Stimulated activated CD8-positive, alpha-beta memory T cell treated with anti-CD3 and anti-CD28 coated beads, Interleukin-12 subunit alpha, Interleukin-12 subunit beta, amount 100 ng/mL, for 1 hour (primary cell): ENCODE measurements around the gene B3GLCT.

Experiments
- DNase-seq: peaks from one replicate; pipeline ENCODE4 v3.0.0-alpha.2; 2020; ENCODE audit warnings: low read depth

B3GLCT gene

DNA sequence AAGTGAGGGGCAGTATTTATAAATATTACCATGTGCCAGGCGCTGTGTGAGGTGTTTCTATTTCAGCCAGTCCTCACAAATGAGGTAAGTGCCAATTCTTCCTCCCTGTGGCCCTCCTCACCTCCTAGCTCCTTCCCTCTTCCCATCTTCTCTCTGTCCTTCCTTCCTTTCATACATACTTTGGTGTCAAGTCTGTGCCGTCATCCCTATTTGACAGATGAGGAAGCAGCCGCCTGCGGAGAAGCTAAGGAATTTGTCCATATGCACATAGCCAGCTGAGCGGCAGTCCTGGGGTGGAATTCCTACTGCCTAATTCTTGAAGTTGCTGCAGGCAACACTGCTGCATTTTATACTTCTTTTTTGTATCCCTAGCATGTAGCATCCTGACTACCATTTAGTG is 150.8 kb downstream of the B3GLCT start:
- DNase-seq = no peak

DNA sequence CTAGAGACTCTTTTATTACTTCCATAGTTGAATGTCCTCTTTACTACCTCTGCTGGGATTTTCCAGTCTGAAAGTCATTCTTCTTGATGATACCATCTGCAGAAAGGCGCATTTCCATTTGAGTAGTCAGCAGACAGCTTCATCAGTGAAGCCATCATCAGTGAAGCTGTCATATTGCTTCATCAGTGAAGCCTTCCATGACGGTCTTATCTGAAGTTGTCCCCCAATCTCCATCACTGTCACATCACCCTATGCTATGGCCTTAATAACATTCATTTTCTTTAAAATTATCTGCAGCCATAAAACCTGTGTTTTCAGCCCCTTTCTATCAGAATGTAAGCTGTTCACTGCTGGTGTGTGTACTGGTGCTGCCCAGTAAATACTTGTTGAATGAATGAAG is 151.6 kb downstream of the B3GLCT start:
- DNase-seq = no peak

DNA sequence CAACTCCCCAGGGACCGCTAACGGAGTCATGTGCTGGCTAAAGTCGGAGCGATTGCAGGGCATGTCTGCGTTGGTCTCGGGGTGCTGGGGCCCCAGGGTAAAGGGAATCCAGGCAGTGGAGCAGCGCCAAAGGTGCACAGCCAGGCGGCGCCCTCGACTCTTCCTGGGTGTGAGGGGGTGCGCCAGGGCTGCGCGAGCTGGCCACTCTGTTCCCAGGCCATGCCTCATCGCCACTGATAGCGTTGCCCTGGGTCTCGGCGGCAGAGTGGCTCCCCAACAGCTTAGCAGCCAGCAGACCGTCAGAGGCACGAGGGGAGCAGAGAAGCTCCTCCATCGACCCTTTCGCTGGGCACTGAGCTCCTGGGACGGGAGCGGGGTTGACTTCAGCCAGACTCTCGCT is 152.7 kb downstream of the B3GLCT start:
- no peak for DNase-seq

DNA sequence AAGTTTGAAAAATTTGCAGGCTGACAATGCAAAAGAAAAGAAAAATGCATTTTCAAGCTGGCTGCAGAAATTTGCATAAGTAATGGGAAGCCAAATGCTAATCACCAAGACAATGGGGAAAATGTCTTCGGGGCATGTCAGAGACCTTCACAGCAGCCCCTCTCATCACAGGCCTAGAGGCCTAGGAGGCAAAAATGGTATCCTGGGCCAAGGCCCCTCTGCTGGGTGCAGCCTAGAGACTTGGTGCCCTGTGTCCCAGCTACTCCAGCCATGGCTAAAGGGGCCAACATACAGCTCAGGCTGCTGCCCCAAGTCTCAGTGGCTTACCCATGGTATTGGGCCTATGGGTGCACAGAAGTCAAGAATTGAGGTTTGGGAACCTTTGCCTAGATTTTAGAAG is 155.2 kb downstream of the B3GLCT start:
- DNase-seq = no peak

DNA sequence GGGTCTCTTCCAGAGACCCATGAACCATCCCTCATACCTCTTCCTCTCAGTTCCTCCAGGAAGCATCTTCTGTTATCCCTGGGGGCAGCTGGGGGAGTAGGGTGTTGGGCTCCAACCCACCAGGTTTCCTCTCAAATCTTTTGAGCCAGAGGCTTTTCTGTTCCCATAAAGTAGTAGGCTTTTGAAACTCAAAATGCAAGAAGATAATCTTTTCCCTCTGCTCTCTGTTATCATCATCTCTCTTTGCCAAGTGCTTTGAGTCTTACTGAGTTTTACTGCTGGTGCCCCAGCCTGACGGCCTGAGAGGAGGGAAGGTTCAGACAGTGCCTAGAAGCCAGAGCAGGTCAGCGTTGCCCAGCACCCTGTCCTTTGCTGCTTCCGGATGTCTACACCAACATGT is 157.2 kb downstream of the B3GLCT start:
- DNase-seq = no peak

DNA sequence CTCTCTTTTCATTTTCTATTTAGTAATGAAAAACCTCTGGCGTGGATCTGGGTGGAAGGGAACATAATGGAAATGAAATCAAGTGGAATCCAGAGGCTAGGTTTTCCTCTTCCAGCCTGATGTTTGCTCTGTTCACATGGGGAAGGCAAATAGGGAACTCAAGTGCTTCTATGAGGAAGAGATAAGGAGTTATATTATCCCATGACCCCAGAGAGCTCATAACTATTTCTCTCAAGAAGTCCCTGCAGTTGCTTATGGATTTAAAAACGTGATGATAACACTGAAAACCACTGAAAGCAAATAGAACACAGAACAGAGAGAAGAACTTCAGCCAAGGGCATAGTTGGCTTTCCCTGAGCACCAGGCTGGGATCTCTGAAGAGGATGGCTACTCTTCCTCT is 157.8 kb downstream of the B3GLCT start:
- DNase-seq = no peak

DNA sequence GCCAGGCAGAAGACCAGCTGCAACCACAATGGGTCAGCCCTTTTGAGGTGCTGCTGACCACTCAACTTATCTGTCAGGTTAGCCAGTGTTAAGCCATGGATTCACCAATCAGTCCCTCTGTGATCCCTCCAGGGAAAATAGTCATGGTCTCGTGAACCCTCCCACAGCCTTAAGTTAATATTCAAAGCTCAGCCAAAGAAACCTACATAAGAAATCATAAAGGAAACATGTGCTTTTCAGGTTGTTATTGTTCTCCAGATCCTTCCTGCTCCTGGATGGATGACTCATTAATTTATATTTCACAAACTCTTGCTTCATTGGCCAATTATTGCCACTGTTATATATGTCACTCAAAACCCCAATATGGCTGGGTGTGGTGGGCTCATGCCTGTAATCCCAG is 161.9 kb downstream of the B3GLCT start:
- no peak for DNase-seq

DNA sequence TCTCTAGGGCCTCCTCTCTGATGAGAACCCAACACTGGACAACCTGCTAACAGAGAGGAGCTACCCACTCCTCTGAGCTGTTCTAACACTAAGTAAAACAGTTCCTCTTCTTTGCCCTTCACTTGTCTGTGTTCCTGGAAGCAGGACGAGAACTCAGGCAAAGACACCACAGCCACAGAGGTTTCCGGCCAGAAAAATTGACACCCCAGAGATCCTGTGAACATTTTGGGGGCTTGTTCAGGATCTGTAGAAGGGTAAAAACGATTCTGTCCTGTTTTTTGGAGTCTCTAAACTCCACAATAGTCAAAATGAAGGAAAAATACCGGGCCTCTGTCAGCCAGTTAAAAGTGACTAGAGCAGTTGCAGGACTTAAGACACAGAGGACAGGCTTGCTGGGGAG is 165.9 kb downstream of the B3GLCT start:
- no peak for DNase-seq

DNA sequence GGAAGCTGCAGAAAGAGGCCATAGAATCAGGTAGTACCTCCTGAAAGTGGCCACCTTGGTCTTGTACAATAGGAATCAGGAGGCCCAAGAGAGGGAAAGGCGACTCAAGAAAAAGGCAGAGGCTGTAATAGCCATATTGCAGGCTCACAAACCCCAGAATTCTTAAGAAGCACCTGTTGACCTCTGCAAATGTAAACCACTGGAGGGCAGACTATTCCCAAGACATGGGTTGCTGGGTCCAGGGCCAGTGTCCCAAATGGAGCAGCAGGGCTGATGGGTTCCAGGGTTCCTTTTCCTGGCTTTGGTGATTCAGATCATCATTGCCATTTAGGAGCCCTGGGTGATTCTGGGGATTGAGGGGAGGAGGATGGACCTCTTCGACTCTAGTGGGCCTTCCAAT is 167.6 kb downstream of the B3GLCT start:
- DNase-seq = no peak

DNA sequence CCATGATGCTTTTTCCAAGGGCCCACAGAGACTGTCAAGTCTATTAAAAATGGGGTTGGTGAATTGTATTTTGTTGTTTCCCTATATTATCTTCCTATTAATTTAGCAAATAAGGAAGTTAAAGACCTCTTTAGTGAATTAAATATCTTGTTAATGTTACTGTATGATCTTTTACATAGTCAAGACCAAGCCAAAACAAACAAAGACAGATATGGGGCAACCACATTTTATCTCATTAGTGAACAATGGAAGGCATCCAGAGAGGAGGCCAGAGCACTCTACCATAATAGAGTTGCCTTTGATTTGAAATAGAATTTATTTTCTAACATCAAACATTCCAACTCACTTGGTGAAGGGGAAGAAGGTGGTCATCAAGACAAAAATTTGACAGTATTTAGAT is 169.4 kb downstream of the B3GLCT start:
- DNase-seq = no peak

DNA sequence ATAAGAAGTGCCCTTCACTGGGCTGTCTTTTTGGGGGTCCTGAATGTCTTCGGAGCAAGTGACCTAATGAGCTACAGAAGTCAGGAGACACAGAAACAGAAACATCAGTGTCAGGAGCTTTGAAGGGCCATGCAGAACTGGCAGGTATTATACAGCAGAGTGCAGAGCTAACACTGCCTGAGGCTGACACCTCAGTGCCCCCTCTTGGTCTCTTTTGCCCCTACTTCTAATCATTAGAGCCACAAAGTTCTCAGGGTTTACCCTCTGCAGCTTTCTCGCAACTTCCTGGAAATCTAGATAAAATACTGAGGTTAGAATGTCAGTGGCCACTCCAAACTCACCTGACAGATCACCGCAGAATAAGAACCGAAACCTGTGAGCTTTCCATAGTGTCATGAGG is 172.7 kb downstream of the B3GLCT start:
- no peak for DNase-seq

DNA sequence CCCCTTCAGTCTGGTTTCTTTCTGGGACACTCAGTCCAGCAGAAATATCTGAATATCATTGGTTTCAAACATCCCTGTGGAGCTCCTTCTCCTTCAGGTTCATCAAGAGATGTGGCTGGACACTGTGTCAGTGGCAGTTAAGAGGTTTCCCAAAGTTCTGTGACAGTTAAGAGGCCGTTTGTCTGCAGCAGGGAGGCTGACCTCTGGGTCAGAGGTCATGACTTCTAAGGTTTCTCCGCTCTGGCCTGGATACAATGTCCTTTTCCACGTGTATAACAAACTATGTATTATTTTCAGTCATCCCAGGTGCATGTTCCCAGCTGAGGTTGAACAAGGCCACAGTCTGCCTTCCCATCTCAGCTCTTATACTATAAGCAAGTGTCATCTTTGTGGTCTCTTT is 174.9 kb downstream of the B3GLCT start:
- DNase-seq = no peak

DNA sequence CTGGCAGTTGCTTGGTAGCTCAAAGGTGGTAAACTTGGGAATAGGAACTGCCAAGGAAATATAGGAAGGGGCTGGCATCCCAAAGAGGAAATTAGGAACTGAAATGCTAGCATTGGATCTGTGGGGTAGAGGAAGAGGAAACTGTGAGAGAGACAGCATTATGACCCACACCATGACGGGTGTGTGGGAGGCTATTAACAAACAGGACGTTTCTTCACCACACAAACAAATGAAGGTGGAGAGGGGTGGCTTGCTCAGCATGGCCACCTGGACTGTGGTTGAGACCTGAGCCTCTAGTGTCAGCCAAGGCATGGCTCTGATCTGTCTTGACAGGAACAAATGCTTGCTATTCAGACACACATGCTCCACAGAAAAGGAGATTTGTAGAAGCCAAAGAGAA is 178.2 kb downstream of the B3GLCT start:
- DNase-seq = no peak

DNA sequence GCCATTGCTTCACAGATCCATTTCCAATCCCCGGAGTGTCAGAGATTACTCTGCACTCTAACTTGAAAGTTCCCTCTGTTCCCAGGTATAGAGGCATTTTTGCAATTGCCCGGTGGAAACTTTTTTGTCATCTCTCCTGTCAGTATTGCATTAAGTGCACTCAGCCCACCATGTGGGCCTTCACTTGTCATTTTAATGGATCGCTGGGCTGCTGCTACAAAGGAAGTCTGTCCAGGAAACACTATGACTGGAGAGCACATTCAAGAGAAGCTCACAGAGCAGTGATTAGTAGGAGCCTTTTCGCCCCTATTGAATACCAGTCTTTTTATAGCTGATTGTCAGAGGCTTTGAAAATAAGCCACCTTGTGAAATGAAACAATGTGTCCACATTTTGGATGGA is 180.9 kb downstream of the B3GLCT start:
- DNase-seq = no peak
